H1 (cell line): ENCODE data around the gene ZNF407. TPM values are rescaled to one million over a fixed set of nuclear protein-coding genes. Genes with fewer than 3 reads are reported as not detected.

Experiments used
- CTCF ChIA-PET: fragments of 300-600 bp; sonication (Branson Sonifier 250); formaldehyde crosslinking; loops from one replicate; lab custom pipeline; 2021; ENCODE audit not compliant: partially characterized antibody; lab: Charles Lee
- POLR2A ChIA-PET: fragments of 300-600 bp; sonication (Branson Sonifier 250); formaldehyde crosslinking; loops from one replicate; lab custom pipeline; 2021; ENCODE audit warnings: inconsistent platforms; ENCODE audit not compliant: partially characterized antibody; lab: Charles Lee
- DNase-seq, 2 experiments: peaks; one replicate each; pipeline versions ENCODE4 v3.0.0 to v3.0.0-alpha.2; 2010 to 2022; ENCODE audit warnings: low spot score in 2 of 2, low read depth in 1 of 2, mixed read lengths in 1 of 2
- FAIRE-seq: peaks from 2 replicates; lab custom pipeline; 2011; peaks lifted over from hg19 to GRCh38; lab: Jason Lieb, UNC
- H2AFZ ChIP-seq: 2 replicates; pipeline ENCODE4 v1.8.1; 2012; ENCODE audit warnings: low read length, inconsistent platforms
- H2AK5ac ChIP-seq: 2 replicates; pipeline ENCODE4 v1.6.1; 2013; ENCODE audit warnings: low read depth, low read length
- H2BK120ac ChIP-seq: replicated peaks from 2 replicates; pipeline ENCODE3; 2013; ENCODE audit warnings: low read depth, low read length, inconsistent platforms
- H2BK12ac ChIP-seq: 2 replicates; pipeline ENCODE4 v1.6.1; 2013; ENCODE audit warnings: low read depth, low read length
- H2BK15ac ChIP-seq: 2 replicates; pipeline ENCODE4 v1.6.1; 2013; ENCODE audit warnings: low read length
- H2BK20ac ChIP-seq: 2 replicates; pipeline ENCODE4 v1.6.1; 2013; ENCODE audit warnings: low read length
- H2BK5ac ChIP-seq: 2 replicates; pipeline ENCODE4 v1.6.1; 2013; ENCODE audit warnings: low read depth, low read length
- H3K14ac ChIP-seq: 2 replicates; pipeline ENCODE4 v1.6.1; 2013; ENCODE audit warnings: inconsistent platforms; ENCODE audit not compliant: insufficient read length
- H3K18ac ChIP-seq: 2 replicates; pipeline ENCODE4 v1.6.1; 2013; ENCODE audit warnings: low read length; ENCODE audit errors: extremely low read depth
- H3K23ac ChIP-seq: 2 replicates; pipeline ENCODE4 v1.6.1; 2013; ENCODE audit warnings: inconsistent platforms; ENCODE audit not compliant: insufficient read length
- H3K23me2 ChIP-seq: 2 replicates; pipeline ENCODE4 v1.6.1; 2013; ENCODE audit warnings: low read depth, low read length
- H3K27ac ChIP-seq: 2 replicates; pipeline ENCODE4 v1.6.1; 2011; ENCODE audit warnings: low read depth, low read length, inconsistent platforms
- H3K27me3 ChIP-seq, 4 experiments: replicated peaks in 1 of 4; 1 replicate in 1 of 4; 2 replicates in 3 of 4; pipeline versions ENCODE4 v1.6.1 to v1.8.1; 2011 to 2013; ENCODE audit warnings: low read length in 3 of 4, mild to moderate bottlenecking in 3 of 4, inconsistent platforms in 2 of 4, mixed read lengths in 2 of 4, moderate library complexity in 1 of 4; ENCODE audit not compliant: control insufficient read depth in 3 of 4, insufficient read depth in 3 of 4; ENCODE audit errors: extremely low read depth in 1 of 4
- H3K36me3 ChIP-seq, 4 experiments: 2 replicates each; pipeline versions ENCODE4 v1.6.1 to v1.8.1; 2011 to 2013; ENCODE audit warnings: mild to moderate bottlenecking in 4 of 4, low read length in 3 of 4, moderate library complexity in 2 of 4, control low read depth in 1 of 4, inconsistent platforms in 1 of 4; ENCODE audit not compliant: insufficient read depth in 4 of 4, control insufficient read depth in 2 of 4
- H3K4ac ChIP-seq: replicated peaks from 2 replicates; pipeline ENCODE3; 2013; ENCODE audit warnings: low read length, low read depth, mixed read lengths, inconsistent platforms; ENCODE audit not compliant: insufficient read length
- H3K4me1 ChIP-seq, 4 experiments: replicated peaks in 1 of 4; 1 replicate in 1 of 4; 2 replicates in 3 of 4; pipeline versions ENCODE4 v1.6.1 to v1.8.1; 2011 to 2013; ENCODE audit warnings: low read length in 3 of 4, inconsistent platforms in 2 of 4, mixed read lengths in 1 of 4; ENCODE audit not compliant: insufficient read depth in 4 of 4, control insufficient read depth in 3 of 4
- H3K4me2 ChIP-seq, 2 experiments: 2 replicates each; pipeline versions ENCODE4 v1.6.1 to v1.8.1; 2011 to 2013; ENCODE audit warnings: low read depth in 2 of 2, low read length in 2 of 2, control low read depth in 1 of 2, inconsistent platforms in 1 of 2, mild to moderate bottlenecking in 1 of 2; ENCODE audit not compliant: insufficient read depth in 1 of 2
- H3K4me3 ChIP-seq, 4 experiments: fragments of 200-600, 300-600 bp in 1 of 4; sonication (generic), shearing (Covaris generic), sonication (Bioruptor Twin) in 1 of 4; 2 replicates each; pipeline versions ENCODE4 v1.5.1 to v1.8.1; 2011 to 2016; ENCODE audit warnings: low read length in 4 of 4, low read depth in 3 of 4, control low read depth in 2 of 4, inconsistent platforms in 2 of 4, mild to moderate bottlenecking in 2 of 4, mixed read lengths in 1 of 4, moderate library complexity in 1 of 4; ENCODE audit not compliant: insufficient read depth in 2 of 4; ENCODE audit errors: extremely low read depth in 1 of 4
- H3K56ac ChIP-seq: replicated peaks from 2 replicates; pipeline ENCODE3; 2013; ENCODE audit warnings: low read depth, mild to moderate bottlenecking, mixed read lengths, low read length, inconsistent platforms; ENCODE audit not compliant: insufficient read length
- H3K79me1 ChIP-seq: 2 replicates; pipeline ENCODE4 v1.6.1; 2013; ENCODE audit warnings: low read depth, low read length, control low read depth
- H3K79me2 ChIP-seq, 2 experiments: 2 replicates each; pipeline versions ENCODE4 v1.6.1 to v1.8.1; 2012 to 2013; ENCODE audit warnings: low read length in 2 of 2, mild to moderate bottlenecking in 2 of 2, inconsistent platforms in 1 of 2; ENCODE audit not compliant: insufficient read depth in 2 of 2, control insufficient read depth in 1 of 2
- H3K9ac ChIP-seq, 4 experiments: replicated peaks in 1 of 4; 1 replicate in 1 of 4; 2 replicates in 3 of 4; pipeline versions ENCODE4 v1.6.1 to v1.8.1; 2011 to 2013; ENCODE audit warnings: low read depth in 3 of 4, low read length in 3 of 4, control low read depth in 2 of 4, mild to moderate bottlenecking in 2 of 4, moderate library complexity in 2 of 4, inconsistent platforms in 1 of 4; ENCODE audit errors: extremely low read depth in 1 of 4
- H3K9me3 ChIP-seq, 2 experiments: 2 replicates each; pipeline versions ENCODE4 v1.6.1 to v1.8.1; 2012 to 2013; ENCODE audit warnings: mild to moderate bottlenecking in 2 of 2, moderate library complexity in 2 of 2, control low read depth in 1 of 2, inconsistent platforms in 1 of 2, low read depth in 1 of 2, low read length in 1 of 2, mixed read lengths in 1 of 2; ENCODE audit not compliant: insufficient read depth in 2 of 2
- H4K20me1 ChIP-seq, 2 experiments: replicated peaks in 1 of 2; 2 replicates each; pipeline versions ENCODE3 to v1.8.1; 2011 to 2013; ENCODE audit warnings: inconsistent platforms in 2 of 2, low read length in 2 of 2, mild to moderate bottlenecking in 1 of 2; ENCODE audit not compliant: insufficient read depth in 2 of 2, control insufficient read depth in 1 of 2
- H4K5ac ChIP-seq: 2 replicates; pipeline ENCODE4 v1.6.1; 2013; ENCODE audit warnings: low read length, low read depth, mixed read lengths, inconsistent platforms; ENCODE audit not compliant: insufficient read length
- H4K8ac ChIP-seq: 2 replicates; pipeline ENCODE4 v1.8.0; 2013; ENCODE audit warnings: mild to moderate bottlenecking, moderate library complexity, low read length, inconsistent platforms; ENCODE audit not compliant: insufficient read depth; ENCODE audit errors: extremely low read depth
- H4K91ac ChIP-seq: replicated peaks from 2 replicates; pipeline ENCODE3; 2013; ENCODE audit warnings: low read length, mixed read lengths, inconsistent platforms; ENCODE audit not compliant: insufficient read length
- CEBPB ChIP-seq: IDR thresholded peaks from 2 replicates; pipeline ENCODE4 v1.6.1; 2012; ENCODE audit warnings: low read depth, low read length
- GTF2F1 ChIP-seq: IDR thresholded peaks from 2 replicates; pipeline ENCODE4 v1.6.1; 2012; ENCODE audit warnings: low read depth, low read length, improper control_type of control experiment, borderline replicate concordance
- HDAC6 ChIP-seq: IDR thresholded peaks from one replicate; pipeline ENCODE4 v1.7.1; 2012; ENCODE audit warnings: low read depth, mild to moderate bottlenecking, inconsistent platforms, low read length, moderate library complexity
- RNF2 ChIP-seq: fragments of 200-900, 300-1000 bp; sonication (generic); IDR thresholded peaks from 2 replicates; pipeline ENCODE4 v1.7.1; 2016; ENCODE audit warnings: borderline replicate concordance, low read depth, mild to moderate bottlenecking, antibody characterized with exemption, low read length; ENCODE audit not compliant: poor library complexity, severe bottlenecking; ENCODE audit errors: missing control alignments
- SAP30 ChIP-seq: fragments of 300-600 bp; sonication (generic); IDR thresholded peaks from 2 replicates; pipeline ENCODE4 v1.7.1; 2012; ENCODE audit warnings: low read length, moderate library complexity, mild to moderate bottlenecking, inconsistent platforms; ENCODE audit not compliant: insufficient read depth, insufficient replicate concordance
- SIRT6 ChIP-seq: IDR thresholded peaks from one replicate; pipeline ENCODE4 v1.7.1; 2012; ENCODE audit warnings: low read length, inconsistent platforms
- SIX5 ChIP-seq: IDR thresholded peaks from 2 replicates; pipeline ENCODE4 v1.6.1; 2011; ENCODE audit warnings: mild to moderate bottlenecking, low read depth, low read length
- SP1 ChIP-seq: IDR thresholded peaks from 2 replicates; pipeline ENCODE4 v1.6.1; 2011; ENCODE audit warnings: low read depth, low read length
- SP2 ChIP-seq: IDR thresholded peaks from 2 replicates; pipeline ENCODE4 v1.6.1; 2012; ENCODE audit warnings: mild to moderate bottlenecking, low read length, inconsistent platforms
- SUZ12 ChIP-seq: fragments of 200-600 bp; sonication (generic); IDR thresholded peaks from 2 replicates; pipeline ENCODE4 v1.6.1; 2012; ENCODE audit warnings: mild to moderate bottlenecking, inconsistent platforms, low read length, moderate library complexity, mixed read lengths
- TAF1 ChIP-seq: IDR thresholded peaks from 2 replicates; pipeline ENCODE4 v1.6.1; 2011; ENCODE audit warnings: mild to moderate bottlenecking, low read depth, low read length
- TEAD4 ChIP-seq: IDR thresholded peaks from 2 replicates; pipeline ENCODE4 v1.6.1; 2012; ENCODE audit warnings: low read depth, low read length, inconsistent platforms, mixed read lengths
- ZNF274 ChIP-seq: IDR thresholded peaks from 2 replicates; pipeline ENCODE4 v1.7.0; 2012; ENCODE audit warnings: low read length, borderline replicate concordance; ENCODE audit errors: extremely low read depth
- WGBS, 2 experiments: shearing (Covaris generic) in 1 of 2; methylation state at CpG; one replicate each; pipeline versions ENCODE4 v1.1.6 to v1.1.7; 2013 to 2015; ENCODE audit warnings: low lambda C conversion rate in 2 of 2, mixed read lengths in 2 of 2, inconsistent platforms in 1 of 2, low coverage in 1 of 2, missing lambda C conversion rate in 1 of 2; ENCODE audit not compliant: insufficient replicate concordance in 2 of 2, insufficient coverage in 1 of 2, insufficient read length in 1 of 2; ENCODE audit errors: extremely low coverage in 1 of 2, missing lambda C conversion rate in 1 of 2; 5-methylcytosine and 5-hydroxymethylcytosine counted together
- polyA plus RNA-seq, 7 experiments: library from polyadenylated mRNA; depleted of rRNA in 3 of 7; stranded (reverse) in 5 of 7; unstranded in 2 of 7; fragments of >200 nt in 5 of 7; fragments of 200-250 nt in 2 of 7; gene quantifications; 1 replicate in 5 of 7; 2 replicates in 1 of 7; 4 replicates in 1 of 7; pipeline versions ENCODE4 v1.2.1 to v1.2.3, GENCODE V29; 2011 to 2013; ENCODE audit warnings: missing spikeins in 2 of 7, mixed read lengths in 2 of 7
- total RNA-seq: library from RNA; stranded (reverse); fragmentation: NEBNext Ultra II Directional; extraction: Animal tissue kit (Norgen Biotek cat#: 25700); gene quantifications from 2 replicates; pipeline ENCODE4 v1.2.1, GENCODE V29; 2021

The ZNF407 gene
- total and polyA plus RNA-seq, 2 of the 8 experiments (the other 6 are each of a cell fraction or from before 2014, with no cell fraction given) = 1.5 to 6.8 TPM

GRCh38 chr18:74773171-74773624, 175.5 kb downstream of the ZNF407 start:
- no peaks in the 10 kb centered on the region for H3K36me3 ChIP-seq
- H3K79me1 ChIP-seq = no peaks in the 10 kb centered on the region
- POLR2A ChIA-PET = no interaction called here
- H4K8ac ChIP-seq = no peak overlapping the region
- H3K4me3 ChIP-seq = no peak overlapping the region
- no peak overlapping the region for H3K14ac ChIP-seq
- no peak overlapping the region for H3K18ac ChIP-seq
- no peak overlapping the region for H4K5ac ChIP-seq
- TF ChIP-seq ZNF274 (no peak), TEAD4 (no peak), SP1 (no peak), GTF2F1 (no peak), HDAC6 (no peak), CEBPB (no peak), SAP30 (no peak), SIX5 (no peak), SP2 (no peak), TAF1 (no peak), RNF2 (no peak), SUZ12 (no peak), SIRT6 (no peak)
- 89% methylated on average over 3 of the region's 3 CpGs; no CpG with 5 or more reads in 1 of the 2 experiments for WGBS, 2 experiments
- H3K4ac ChIP-seq = no peak overlapping the region
- no peak overlapping the region for H2BK15ac ChIP-seq
- CTCF ChIA-PET = no interaction called here
- no peak overlapping the region for H2AFZ ChIP-seq
- H4K20me1 ChIP-seq = peaks cover 0 to 1% of the 10 kb centered on the region in 2 experiments
- no peak overlapping the region for H3K4me2 ChIP-seq
- DNase-seq (no peak), FAIRE-seq (no peak)
- no peak overlapping the region for H3K9ac ChIP-seq
- H2BK120ac ChIP-seq = no peak overlapping the region
- no peak overlapping the region for H2BK12ac ChIP-seq
- no peaks in the 10 kb centered on the region for H3K23me2 ChIP-seq
- H3K9me3 ChIP-seq = no peaks in the 10 kb centered on the region
- H3K23ac ChIP-seq = no peak overlapping the region
- H2AK5ac ChIP-seq = no peak overlapping the region
- no peak overlapping the region for H4K91ac ChIP-seq
- no peak overlapping the region for H3K56ac ChIP-seq
- H3K27ac ChIP-seq = no peak overlapping the region
- H2BK20ac ChIP-seq = no peak overlapping the region
- H3K4me1 ChIP-seq = no peaks in the 10 kb centered on the region
- H3K27me3 ChIP-seq = no peaks in the 10 kb centered on the region
- no peaks in the 10 kb centered on the region for H3K79me2 ChIP-seq
- H2BK5ac ChIP-seq = no peak overlapping the region
